GM19395 (cell line): ENCODE results near the gene HTR2C.

Source experiments
- ATAC-seq: cut with Tn5 transposase; IDR thresholded peaks from one replicate; pipeline ENCODE4 v1.9.1; 2021; ENCODE audit warnings: mild to moderate bottlenecking, moderate library complexity; ENCODE audit not compliant: unreplicated experiment

Gene HTR2C

GRCh38 chrX:114952696-114953095 lies 368.8 kb downstream of the HTR2C start:
- ATAC-seq, result no peak
